NCI-H82 treated with DMSO at 0.1 percent for 48 hours (cell line): Measurements from ENCODE around the gene AHCYL2.
"Not testable (repeated sequence)": the region's sequence is repeated elsewhere in the genome, so short reads cannot be mapped to it uniquely, and the experiment has no call there.

Experiments
- DNase-seq: peaks from one replicate; lab custom pipeline; 2025; ENCODE audit not compliant: unreplicated experiment; lab: John Stamatoyannopoulos, UW

Gene AHCYL2

GRCh38 chr7:129376778-129377700 lies 152.2 kb downstream of the AHCYL2 start:
- DNase-seq = no peak

- no peak for DNase-seq
Measured at GRCh38 chr7:129381710-129382484, 157.1 kb downstream of the AHCYL2 start.

- DNase-seq = no peak
Measured at GRCh38 chr7:129383542-129384132, 158.8 kb downstream of the AHCYL2 start.

- no peak for DNase-seq
Measured at GRCh38 chr7:129385116-129385515, 160.3 kb downstream of the AHCYL2 start.

GRCh38 chr7:129385598-129385997 lies 160.8 kb downstream of the AHCYL2 start:
- DNase-seq = no peak

- peak; percentile 37 for DNase-seq
Measured at GRCh38 chr7:129386506-129386905, 161.7 kb downstream of the AHCYL2 start.

- no peak for DNase-seq
Measured at GRCh38 chr7:129387537-129387936, 162.7 kb downstream of the AHCYL2 start.

GRCh38 chr7:129388333-129389098 lies 163.7 kb downstream of the AHCYL2 start:
- no peak for DNase-seq

- no peak for DNase-seq
Measured at GRCh38 chr7:129389829-129390228, 165.0 kb downstream of the AHCYL2 start.

GRCh38 chr7:129390314-129390713 lies 165.5 kb downstream of the AHCYL2 start:
- DNase-seq = no peak

- no peak for DNase-seq
Measured at GRCh38 chr7:129391546-129392171, 166.8 kb downstream of the AHCYL2 start.

GRCh38 chr7:129393255-129393654 lies 168.4 kb downstream of the AHCYL2 start:
- no peak for DNase-seq

- DNase-seq = no peak
Measured at GRCh38 chr7:129394101-129394500, 169.3 kb downstream of the AHCYL2 start.

GRCh38 chr7:129394982-129395914 lies 170.4 kb downstream of the AHCYL2 start:
- no peak for DNase-seq

- no peak for DNase-seq
Measured at GRCh38 chr7:129401228-129401966, 176.6 kb downstream of the AHCYL2 start.

- DNase-seq = no peak
Measured at GRCh38 chr7:129401967-129402860, 177.4 kb downstream of the AHCYL2 start.

GRCh38 chr7:129405527-129405926 lies 180.7 kb downstream of the AHCYL2 start:
- DNase-seq = no peak

GRCh38 chr7:129410238-129410637 lies 185.4 kb downstream of the AHCYL2 start:
- not testable (repeated sequence) for DNase-seq
